Thyroid gland (tissue), 4 donors: ENCODE data around the gene DIP2C.

Experiments
- CTCF ChIP-seq, 6 experiments: fragments of 200-600 bp in 3 of 6; fragments of 450-650 bp in 3 of 6; sonication (generic) in 3 of 6; IDR thresholded peaks; one replicate each; pipeline ENCODE4 v1.5.1; 2016 to 2019; ENCODE audit warnings: antibody characterized with exemption in 6 of 6, mild to moderate bottlenecking in 2 of 6, inconsistent platforms in 1 of 6, moderate library complexity in 1 of 6
- POLR2A ChIP-seq, 2 donors: fragments of 450-650 bp; IDR thresholded peaks; one replicate each; pipeline ENCODE4 v1.6.1; 2017; ENCODE audit warnings: antibody characterized with exemption in 2 of 2, mild to moderate bottlenecking in 2 of 2, moderate library complexity in 1 of 2

- no peak for TF ChIP-seq CTCF (IDR thresholded peaks at IDR 0.05)
- no peak for TF ChIP-seq POLR2A (IDR thresholded peaks at IDR 0.05)
These were observed 300.8 kb downstream of the DIP2C start for GRCh38 chr10:388661-389045.
